GM21515 (cell line): ENCODE data around the gene GRM8.
"Not testable (repeated sequence)": the region's sequence is repeated elsewhere in the genome, so short reads cannot be mapped to it uniquely, and the experiment has no call there.

Experiments used
- ATAC-seq: cut with Tn5 transposase; IDR thresholded peaks from one replicate; pipeline ENCODE4 v1.9.1; 2021; ENCODE audit not compliant: unreplicated experiment

The GRM8 gene

DNA sequence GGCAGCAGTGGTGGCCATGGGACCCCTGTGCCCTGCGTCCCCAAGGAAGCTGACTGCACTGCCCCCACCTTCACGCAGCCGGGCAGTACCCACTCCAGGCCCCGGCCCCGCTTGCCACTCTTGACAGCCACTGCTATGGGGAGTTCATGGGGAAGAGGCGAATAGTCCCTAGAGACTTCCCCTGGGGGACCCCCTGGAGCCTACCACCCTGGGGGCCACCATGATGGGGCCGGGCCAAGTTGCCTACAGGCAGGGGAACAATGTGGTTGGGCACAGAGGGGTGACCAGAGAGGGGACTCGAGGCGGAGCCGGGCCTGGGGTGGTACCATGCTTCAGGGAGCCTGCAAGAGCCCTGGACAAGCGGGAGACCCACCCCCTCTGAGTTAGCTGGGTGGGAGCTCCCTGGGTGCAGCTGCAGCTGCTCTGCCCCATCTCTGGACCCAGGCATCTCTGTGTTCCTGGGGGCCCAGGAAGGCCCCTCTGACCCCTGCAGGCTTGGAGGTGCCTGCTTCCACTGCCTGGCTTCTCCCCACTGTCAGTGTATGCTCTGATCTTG is 567.6 kb downstream of the GRM8 start:
- no peak for ATAC-seq

- no peak for ATAC-seq
Observed at GRCh38 chr7:126682176-126682575, 570.6 kb downstream of the GRM8 start.

DNA sequence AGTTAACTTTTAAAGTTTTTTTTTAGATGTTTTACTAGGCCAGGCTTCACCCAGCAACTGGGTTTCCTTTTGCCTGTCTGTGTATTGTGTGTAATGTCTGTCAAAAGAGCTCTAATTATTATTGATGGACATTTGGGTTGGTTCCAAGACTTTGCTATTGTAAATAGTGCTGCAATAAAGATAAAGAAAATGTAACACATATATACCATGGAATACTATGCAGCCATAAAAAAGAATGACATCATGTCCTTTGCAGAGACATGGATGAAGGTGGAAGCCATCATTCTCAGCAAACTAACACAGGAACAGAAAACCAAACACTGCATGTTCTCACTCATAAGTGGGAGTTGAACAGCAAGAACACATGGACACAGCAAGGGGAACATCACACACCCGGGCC is 584.0 kb downstream of the GRM8 start:
- not testable (repeated sequence) for ATAC-seq

- ATAC-seq, result no peak
Observed at GRCh38 chr7:126668367-126668752, 584.4 kb downstream of the GRM8 start.

GRCh38 chr7:126667742-126668366 is 584.9 kb downstream of the GRM8 start:
- ATAC-seq, result no peak

GRCh38 chr7:126662856-126663255 is 589.9 kb downstream of the GRM8 start:
- no peak for ATAC-seq

GRCh38 chr7:126659124-126659523 is 593.6 kb downstream of the GRM8 start:
- ATAC-seq, result peak; percentile 81

GRCh38 chr7:126658684-126659083 is 594.1 kb downstream of the GRM8 start:
- ATAC-seq, result peak; percentile 22

- ATAC-seq, result peak; percentile 78
Observed at GRCh38 chr7:126657599-126658358, 595.0 kb downstream of the GRM8 start.

GRCh38 chr7:126657137-126657536 is 595.6 kb downstream of the GRM8 start:
- no peak for ATAC-seq

DNA sequence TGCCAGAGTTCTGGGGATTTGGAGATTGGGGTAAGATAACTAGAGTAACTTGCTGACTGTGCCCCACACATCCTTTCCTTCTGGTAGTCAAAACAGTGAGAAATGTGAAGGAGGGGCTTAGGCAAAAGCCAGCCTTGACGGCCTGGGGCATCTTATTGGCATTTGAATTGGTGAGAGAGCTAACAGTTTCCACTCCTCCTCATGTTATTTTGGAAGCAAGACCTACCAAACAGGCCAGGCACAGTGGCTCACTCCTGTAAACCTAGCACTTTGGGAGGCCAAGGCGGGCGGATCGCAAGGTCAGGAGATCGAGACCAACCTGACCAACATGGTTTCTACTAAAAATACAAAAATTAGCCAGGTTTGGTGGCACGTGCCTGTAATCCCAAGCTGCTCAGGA is 596.6 kb downstream of the GRM8 start:
- no peak for ATAC-seq

- ATAC-seq, result no peak
Observed at GRCh38 chr7:126637538-126637937, 615.2 kb downstream of the GRM8 start.

- ATAC-seq, result no peak
Observed at GRCh38 chr7:126635545-126635944, 617.2 kb downstream of the GRM8 start.

DNA sequence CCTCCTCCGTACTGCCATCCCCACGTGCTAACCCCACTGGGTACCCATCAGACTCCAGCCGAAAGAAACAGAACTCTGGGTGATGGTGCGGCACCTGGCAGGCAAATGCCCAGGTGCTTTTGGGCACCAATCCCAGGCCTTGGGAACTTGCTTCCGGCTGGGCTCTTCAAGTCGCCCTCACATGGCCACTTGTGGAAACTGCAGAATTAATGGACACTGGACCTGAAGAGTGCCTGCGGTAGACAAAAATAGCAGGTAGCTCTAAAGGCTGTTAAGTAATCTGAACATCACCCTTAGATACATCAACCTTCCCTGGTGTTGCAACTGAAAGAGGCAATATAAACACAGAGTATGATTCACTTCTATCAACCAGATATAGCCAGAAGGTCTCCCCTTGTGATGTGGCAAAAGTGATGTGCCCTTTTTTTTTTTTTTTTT is 644.4 kb downstream of the GRM8 start:
- ATAC-seq, result no peak

DNA sequence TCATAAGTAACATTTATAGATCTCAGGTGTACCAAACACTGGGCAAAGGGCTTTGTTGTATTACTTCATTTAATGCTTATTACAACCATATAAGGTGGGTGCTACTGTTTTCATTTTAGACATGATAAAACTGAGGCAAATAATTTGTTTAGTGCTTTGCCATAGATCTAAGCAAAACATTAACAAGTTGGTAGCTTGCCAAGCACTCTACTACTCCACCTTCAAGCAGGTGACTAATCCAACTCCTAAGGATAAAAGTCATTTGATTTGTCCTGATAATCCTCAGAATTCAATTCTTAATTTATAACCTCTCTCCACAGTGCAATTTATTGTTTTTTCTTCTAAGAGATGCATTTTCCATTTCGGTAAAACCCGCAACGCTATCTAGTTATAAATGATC is 646.4 kb downstream of the GRM8 start:
- no peak for ATAC-seq

DNA sequence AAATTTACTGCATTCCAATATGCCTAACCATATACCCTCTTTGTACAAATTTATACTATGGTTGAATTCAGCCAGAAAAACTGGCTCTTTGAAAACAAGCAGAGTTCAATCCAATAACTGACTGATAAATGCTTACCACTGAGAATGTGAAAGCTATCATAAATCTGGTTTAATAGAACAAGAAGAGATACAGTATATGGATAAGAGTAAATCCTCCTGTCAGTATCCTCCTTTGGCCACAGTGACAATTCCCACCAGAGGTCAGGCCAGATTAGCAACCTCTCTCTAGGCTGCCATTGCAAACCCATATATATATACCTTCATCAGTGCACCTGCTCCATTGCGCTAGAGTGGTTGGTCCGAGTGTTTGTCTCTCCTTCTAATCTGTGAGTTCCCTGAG is 647.2 kb downstream of the GRM8 start:
- ATAC-seq, result no peak

- no peak for ATAC-seq
Observed at GRCh38 chr7:126605056-126605455, 647.7 kb downstream of the GRM8 start.

- ATAC-seq, result no peak
Observed at GRCh38 chr7:126589068-126589684, 663.6 kb downstream of the GRM8 start.

DNA sequence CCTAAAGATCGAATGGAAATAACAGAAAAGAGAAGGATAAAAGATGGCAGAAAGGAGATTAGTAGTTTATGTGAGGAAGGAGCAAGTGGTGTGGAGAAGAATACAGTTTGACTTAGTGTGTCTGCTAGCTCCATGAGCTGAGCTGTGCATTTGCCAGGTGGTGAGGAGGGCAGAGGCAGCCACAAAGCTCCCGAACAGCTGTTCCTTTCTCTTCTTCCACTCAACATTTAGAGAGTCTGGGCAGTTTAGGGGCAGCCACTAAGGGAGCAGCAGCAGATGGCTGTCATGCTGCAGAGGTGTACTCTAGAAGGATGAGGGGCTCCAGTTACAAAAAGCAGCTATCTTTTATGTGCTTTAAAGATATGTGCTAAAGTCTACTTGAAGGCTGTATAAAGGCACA is 674.4 kb downstream of the GRM8 start:
- no peak for ATAC-seq

- no peak for ATAC-seq
Observed at GRCh38 chr7:126574276-126575250, 678.2 kb downstream of the GRM8 start.

DNA sequence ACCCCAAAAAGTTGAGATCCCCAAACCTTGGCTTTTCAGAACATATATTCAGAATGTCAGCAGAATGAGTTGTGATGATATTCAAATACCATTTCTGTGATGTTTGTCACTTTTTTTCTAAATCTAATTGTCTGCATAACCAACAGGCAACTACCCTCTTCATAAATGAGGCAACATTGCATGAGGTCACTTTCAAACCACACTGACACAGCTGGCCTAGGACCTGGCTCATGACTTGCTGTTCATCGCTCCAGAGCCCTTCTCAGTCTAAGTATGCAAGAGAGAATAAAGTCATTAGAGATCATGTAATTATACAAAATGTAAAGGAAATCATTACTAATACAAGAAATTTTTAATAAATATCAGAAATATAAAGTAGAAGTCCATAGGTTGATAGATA is 681.9 kb downstream of the GRM8 start:
- ATAC-seq, result no peak
